H1 (cell line): ENCODE results near the gene WWC2. TPM values are rescaled to one million over a fixed set of nuclear protein-coding genes. Genes with fewer than 3 reads are reported as not detected.
A peak's percentile ranks its signal among the peaks of the same experiment; 100 is the strongest.

Experiments
- CTCF ChIA-PET: fragments of 300-600 bp; sonication (Branson Sonifier 250); formaldehyde crosslinking; loops from one replicate; lab custom pipeline; 2021; ENCODE audit not compliant: partially characterized antibody; lab: Charles Lee
- POLR2A ChIA-PET: fragments of 300-600 bp; sonication (Branson Sonifier 250); formaldehyde crosslinking; loops from one replicate; lab custom pipeline; 2021; ENCODE audit warnings: inconsistent platforms; ENCODE audit not compliant: partially characterized antibody; lab: Charles Lee
- DNase-seq, 2 experiments: peaks; one replicate each; pipeline versions ENCODE4 v3.0.0 to v3.0.0-alpha.2; 2010 to 2022; ENCODE audit warnings: low spot score in 2 of 2, low read depth in 1 of 2, mixed read lengths in 1 of 2
- FAIRE-seq: peaks from 2 replicates; lab custom pipeline; 2011; peaks lifted over from hg19 to GRCh38; lab: Jason Lieb, UNC
- H2AFZ ChIP-seq: 2 replicates; pipeline ENCODE4 v1.8.1; 2012; ENCODE audit warnings: low read length, inconsistent platforms
- H2AK5ac ChIP-seq: 2 replicates; pipeline ENCODE4 v1.6.1; 2013; ENCODE audit warnings: low read depth, low read length
- H2BK120ac ChIP-seq: replicated peaks from 2 replicates; pipeline ENCODE3; 2013; ENCODE audit warnings: low read depth, low read length, inconsistent platforms
- H2BK12ac ChIP-seq: 2 replicates; pipeline ENCODE4 v1.6.1; 2013; ENCODE audit warnings: low read depth, low read length
- H2BK15ac ChIP-seq: 2 replicates; pipeline ENCODE4 v1.6.1; 2013; ENCODE audit warnings: low read length
- H2BK20ac ChIP-seq: 2 replicates; pipeline ENCODE4 v1.6.1; 2013; ENCODE audit warnings: low read length
- H2BK5ac ChIP-seq: 2 replicates; pipeline ENCODE4 v1.6.1; 2013; ENCODE audit warnings: low read depth, low read length
- H3K14ac ChIP-seq: 2 replicates; pipeline ENCODE4 v1.6.1; 2013; ENCODE audit warnings: inconsistent platforms; ENCODE audit not compliant: insufficient read length
- H3K18ac ChIP-seq: 2 replicates; pipeline ENCODE4 v1.6.1; 2013; ENCODE audit warnings: low read length; ENCODE audit errors: extremely low read depth
- H3K23ac ChIP-seq: 2 replicates; pipeline ENCODE4 v1.6.1; 2013; ENCODE audit warnings: inconsistent platforms; ENCODE audit not compliant: insufficient read length
- H3K23me2 ChIP-seq: 2 replicates; pipeline ENCODE4 v1.6.1; 2013; ENCODE audit warnings: low read depth, low read length
- H3K27ac ChIP-seq: 2 replicates; pipeline ENCODE4 v1.6.1; 2011; ENCODE audit warnings: low read depth, low read length, inconsistent platforms
- H3K27me3 ChIP-seq, 4 experiments: replicated peaks in 1 of 4; 1 replicate in 1 of 4; 2 replicates in 3 of 4; pipeline versions ENCODE4 v1.6.1 to v1.8.1; 2011 to 2013; ENCODE audit warnings: low read length in 3 of 4, mild to moderate bottlenecking in 3 of 4, inconsistent platforms in 2 of 4, mixed read lengths in 2 of 4, moderate library complexity in 1 of 4; ENCODE audit not compliant: control insufficient read depth in 3 of 4, insufficient read depth in 3 of 4; ENCODE audit errors: extremely low read depth in 1 of 4
- H3K36me3 ChIP-seq, 4 experiments: 2 replicates each; pipeline versions ENCODE4 v1.6.1 to v1.8.1; 2011 to 2013; ENCODE audit warnings: mild to moderate bottlenecking in 4 of 4, low read length in 3 of 4, moderate library complexity in 2 of 4, control low read depth in 1 of 4, inconsistent platforms in 1 of 4; ENCODE audit not compliant: insufficient read depth in 4 of 4, control insufficient read depth in 2 of 4
- H3K4ac ChIP-seq: replicated peaks from 2 replicates; pipeline ENCODE3; 2013; ENCODE audit warnings: low read length, low read depth, mixed read lengths, inconsistent platforms; ENCODE audit not compliant: insufficient read length
- H3K4me1 ChIP-seq, 4 experiments: replicated peaks in 1 of 4; 1 replicate in 1 of 4; 2 replicates in 3 of 4; pipeline versions ENCODE4 v1.6.1 to v1.8.1; 2011 to 2013; ENCODE audit warnings: low read length in 3 of 4, inconsistent platforms in 2 of 4, mixed read lengths in 1 of 4; ENCODE audit not compliant: insufficient read depth in 4 of 4, control insufficient read depth in 3 of 4
- H3K4me2 ChIP-seq, 2 experiments: 2 replicates each; pipeline versions ENCODE4 v1.6.1 to v1.8.1; 2011 to 2013; ENCODE audit warnings: low read depth in 2 of 2, low read length in 2 of 2, control low read depth in 1 of 2, inconsistent platforms in 1 of 2, mild to moderate bottlenecking in 1 of 2; ENCODE audit not compliant: insufficient read depth in 1 of 2
- H3K4me3 ChIP-seq, 4 experiments: fragments of 200-600, 300-600 bp in 1 of 4; sonication (generic), shearing (Covaris generic), sonication (Bioruptor Twin) in 1 of 4; 2 replicates each; pipeline versions ENCODE4 v1.5.1 to v1.8.1; 2011 to 2016; ENCODE audit warnings: low read length in 4 of 4, low read depth in 3 of 4, control low read depth in 2 of 4, inconsistent platforms in 2 of 4, mild to moderate bottlenecking in 2 of 4, mixed read lengths in 1 of 4, moderate library complexity in 1 of 4; ENCODE audit not compliant: insufficient read depth in 2 of 4; ENCODE audit errors: extremely low read depth in 1 of 4
- H3K56ac ChIP-seq: replicated peaks from 2 replicates; pipeline ENCODE3; 2013; ENCODE audit warnings: low read depth, mild to moderate bottlenecking, mixed read lengths, low read length, inconsistent platforms; ENCODE audit not compliant: insufficient read length
- H3K79me1 ChIP-seq: 2 replicates; pipeline ENCODE4 v1.6.1; 2013; ENCODE audit warnings: low read depth, low read length, control low read depth
- H3K79me2 ChIP-seq, 2 experiments: 2 replicates each; pipeline versions ENCODE4 v1.6.1 to v1.8.1; 2012 to 2013; ENCODE audit warnings: low read length in 2 of 2, mild to moderate bottlenecking in 2 of 2, inconsistent platforms in 1 of 2; ENCODE audit not compliant: insufficient read depth in 2 of 2, control insufficient read depth in 1 of 2
- H3K9ac ChIP-seq, 4 experiments: replicated peaks in 1 of 4; 1 replicate in 1 of 4; 2 replicates in 3 of 4; pipeline versions ENCODE4 v1.6.1 to v1.8.1; 2011 to 2013; ENCODE audit warnings: low read depth in 3 of 4, low read length in 3 of 4, control low read depth in 2 of 4, mild to moderate bottlenecking in 2 of 4, moderate library complexity in 2 of 4, inconsistent platforms in 1 of 4; ENCODE audit errors: extremely low read depth in 1 of 4
- H3K9me3 ChIP-seq, 2 experiments: 2 replicates each; pipeline versions ENCODE4 v1.6.1 to v1.8.1; 2012 to 2013; ENCODE audit warnings: mild to moderate bottlenecking in 2 of 2, moderate library complexity in 2 of 2, control low read depth in 1 of 2, inconsistent platforms in 1 of 2, low read depth in 1 of 2, low read length in 1 of 2, mixed read lengths in 1 of 2; ENCODE audit not compliant: insufficient read depth in 2 of 2
- H4K20me1 ChIP-seq, 2 experiments: replicated peaks in 1 of 2; 2 replicates each; pipeline versions ENCODE3 to v1.8.1; 2011 to 2013; ENCODE audit warnings: inconsistent platforms in 2 of 2, low read length in 2 of 2, mild to moderate bottlenecking in 1 of 2; ENCODE audit not compliant: insufficient read depth in 2 of 2, control insufficient read depth in 1 of 2
- H4K5ac ChIP-seq: 2 replicates; pipeline ENCODE4 v1.6.1; 2013; ENCODE audit warnings: low read length, low read depth, mixed read lengths, inconsistent platforms; ENCODE audit not compliant: insufficient read length
- H4K8ac ChIP-seq: 2 replicates; pipeline ENCODE4 v1.8.0; 2013; ENCODE audit warnings: mild to moderate bottlenecking, moderate library complexity, low read length, inconsistent platforms; ENCODE audit not compliant: insufficient read depth; ENCODE audit errors: extremely low read depth
- H4K91ac ChIP-seq: replicated peaks from 2 replicates; pipeline ENCODE3; 2013; ENCODE audit warnings: low read length, mixed read lengths, inconsistent platforms; ENCODE audit not compliant: insufficient read length
- BACH1 ChIP-seq: IDR thresholded peaks from 2 replicates; pipeline ENCODE4 v1.6.1; 2012; ENCODE audit warnings: low read length, improper control_type of control experiment
- CBX8 ChIP-seq: fragments of 300-800, 300-1000 bp; sonication (generic); IDR thresholded peaks from 2 replicates; pipeline ENCODE4 v1.7.1; 2016; ENCODE audit warnings: low read depth, low read length, borderline replicate concordance
- JUND ChIP-seq: IDR thresholded peaks from 2 replicates; pipeline ENCODE4 v1.6.1; 2011; ENCODE audit warnings: mild to moderate bottlenecking, improper control_type of control experiment, low read length
- POLR2AphosphoS5 ChIP-seq: IDR thresholded peaks from 2 replicates; pipeline ENCODE4 v1.6.1; 2011; ENCODE audit warnings: low read depth, low read length
- WGBS, 2 experiments: shearing (Covaris generic) in 1 of 2; methylation state at CpG; one replicate each; pipeline versions ENCODE4 v1.1.6 to v1.1.7; 2013 to 2015; ENCODE audit warnings: low lambda C conversion rate in 2 of 2, mixed read lengths in 2 of 2, inconsistent platforms in 1 of 2, low coverage in 1 of 2, missing lambda C conversion rate in 1 of 2; ENCODE audit not compliant: insufficient replicate concordance in 2 of 2, insufficient coverage in 1 of 2, insufficient read length in 1 of 2; ENCODE audit errors: extremely low coverage in 1 of 2, missing lambda C conversion rate in 1 of 2; 5-methylcytosine and 5-hydroxymethylcytosine counted together
- polyA plus RNA-seq, 7 experiments: library from polyadenylated mRNA; depleted of rRNA in 3 of 7; stranded (reverse) in 5 of 7; unstranded in 2 of 7; fragments of >200 nt in 5 of 7; fragments of 200-250 nt in 2 of 7; gene quantifications; 1 replicate in 5 of 7; 2 replicates in 1 of 7; 4 replicates in 1 of 7; pipeline versions ENCODE4 v1.2.1 to v1.2.3, GENCODE V29; 2011 to 2013; ENCODE audit warnings: missing spikeins in 2 of 7, mixed read lengths in 2 of 7
- total RNA-seq: library from RNA; stranded (reverse); fragmentation: NEBNext Ultra II Directional; extraction: Animal tissue kit (Norgen Biotek cat#: 25700); gene quantifications from 2 replicates; pipeline ENCODE4 v1.2.1, GENCODE V29; 2021

Gene WWC2
- total and polyA plus RNA-seq, 2 of the 8 experiments (the other 6 are each of a cell fraction or from before 2014, with no cell fraction given), result 17.6 to 135 TPM

- H2BK20ac ChIP-seq, result no peak overlapping the region
- no peak for TF ChIP-seq BACH1
- TF ChIP-seq POLR2AphosphoS5, result no peak
- TF ChIP-seq JUND, result no peak
- no peak for TF ChIP-seq CBX8
- peaks cover 0 to 4% of the 10 kb centered on the region in 2 experiments; a peak in 2 of 4 replicates for H3K79me2 ChIP-seq
- FAIRE-seq, result no peak
- no peak overlapping the region for H2AFZ ChIP-seq
- ChIA-PET CTCF (interaction anchor here (5.4 kb wide), 1 partner anchor 20 kb away, joined by 32 read pairs; no protein-coding TSS in a partner anchor), POLR2A (interaction anchor here (0.6 to 1.1 kb wide), 5 partner anchors 10 to 118 kb away, joined by 3 to 4 read pairs (median 3); no protein-coding TSS in a partner anchor)
- H3K23ac ChIP-seq, result no peak overlapping the region
- no peak overlapping the region for H4K8ac ChIP-seq
- WGBS, 2 experiments, result 94% methylated on average over 6 of the region's 6 CpGs; no CpG with 5 or more reads in 1 of the 2 experiments
- H3K36me3 ChIP-seq, result no peaks in the 10 kb centered on the region
- no peak overlapping the region for H4K5ac ChIP-seq
- H3K4me3 ChIP-seq, result no peak overlapping the region
- no peak overlapping the region for H2BK15ac ChIP-seq
- no peak overlapping the region for H3K56ac ChIP-seq
- no peak overlapping the region for H3K4me2 ChIP-seq
- H3K9me3 ChIP-seq, result no peaks in the 10 kb centered on the region
- H4K91ac ChIP-seq, result no peak overlapping the region
- H3K27ac ChIP-seq, result no peak overlapping the region
- no peak for DNase-seq
- no peak overlapping the region for H2BK120ac ChIP-seq
- H3K18ac ChIP-seq, result no peak overlapping the region
- no peaks in the 10 kb centered on the region for H4K20me1 ChIP-seq
- no peak overlapping the region for H3K4ac ChIP-seq
- H3K9ac ChIP-seq, result no peak overlapping the region
- H3K23me2 ChIP-seq, result peaks cover 11% of the 10 kb centered on the region; the same call in 1 of the 2 replicates
- H2BK12ac ChIP-seq, result no peak overlapping the region
- H2BK5ac ChIP-seq, result no peak overlapping the region
- no peak overlapping the region for H3K14ac ChIP-seq
- no peaks in the 10 kb centered on the region; a peak in 1 of 7 replicates for H3K27me3 ChIP-seq
- peaks cover 0 to 6% (median 4%) of the 10 kb centered on the region in 4 experiments; a peak in 6 of 7 replicates for H3K4me1 ChIP-seq
- peak overlapping the region; percentile 28; the same call in 1 of the 2 replicates for H2AK5ac ChIP-seq
- no peaks in the 10 kb centered on the region for H3K79me1 ChIP-seq
These were observed 4.5 kb upstream of the WWC2 start for GRCh38 chr4:183094393-183095198.
